ENCODE results near the gene DNAJC6. TPM values are rescaled to one million over a fixed set of nuclear protein-coding genes. Genes with fewer than 3 reads are reported as not detected.

DNAJC6 gene
- total and polyA plus RNA-seq, 2 experiments from 2014 or later = 6.0 to 11.2 TPM

GRCh38 chr1:65359888-65360287 lies 50.5 kb downstream of the DNAJC6 start:
- no peak overlapping the region for H3K27ac ChIP-seq
- no peak overlapping the region for H2AFZ ChIP-seq
- no peaks in the 10 kb centered on the region for H3K9me3 ChIP-seq (ENCODE audit: low read depth)
- no peaks in the 10 kb centered on the region for H3K4me1 ChIP-seq (ENCODE audit: insufficient read depth)
- 86% methylated on average over 3 of the region's 3 CpGs for WGBS (ENCODE audit: low lambda C conversion rate, missing lambda C conversion rate)
- H4K20me1 ChIP-seq (ENCODE audit: insufficient read depth, poor library complexity, severe bottlenecking) = no peaks in the 10 kb centered on the region
- H3K79me2 ChIP-seq = no peaks in the 10 kb centered on the region
- H3K36me3 ChIP-seq (replicated peaks; ENCODE audit: insufficient read depth, low read depth) = no peaks in the 10 kb centered on the region
- H3K4me3 ChIP-seq = no peak overlapping the region
- no peaks in the 10 kb centered on the region for H3K9me2 ChIP-seq (replicated peaks; ENCODE audit: insufficient read depth)
- TF ChIP-seq EZH2phosphoT487 (IDR thresholded peaks at IDR 0.05; ENCODE audit: low read depth, severe bottlenecking, unreplicated experiment) = no peak
- TF ChIP-seq EZH2 (IDR thresholded peaks at IDR 0.05; ENCODE audit: borderline replicate concordance) = no peak
- no peak for TF ChIP-seq CTCF (IDR thresholded peaks at IDR 0.05; ENCODE audit: poor library complexity)
- no peaks in the 10 kb centered on the region for H3K27me3 ChIP-seq
- no peak overlapping the region for H3K4me2 ChIP-seq
- no peak for DNase-seq (ENCODE audit: low spot score)

GRCh38 chr1:65360648-65361047 lies 51.3 kb downstream of the DNAJC6 start:
- no peak for TF ChIP-seq EZH2 (IDR thresholded peaks at IDR 0.05; ENCODE audit: borderline replicate concordance)
- TF ChIP-seq EZH2phosphoT487 (IDR thresholded peaks at IDR 0.05; ENCODE audit: low read depth, severe bottlenecking, unreplicated experiment) = no peak
- no peak for TF ChIP-seq CTCF (IDR thresholded peaks at IDR 0.05; ENCODE audit: poor library complexity)
- 65% methylated on average over 5 of the region's 5 CpGs for WGBS (ENCODE audit: low lambda C conversion rate, missing lambda C conversion rate)
- Histone ChIP-seq H3K36me3 (replicated peaks; ENCODE audit: insufficient read depth, low read depth) (no peaks in the 10 kb centered on the region), H3K9me3 (ENCODE audit: low read depth) (no peaks in the 10 kb centered on the region), H4K20me1 (ENCODE audit: insufficient read depth, poor library complexity, severe bottlenecking) (no peaks in the 10 kb centered on the region), H3K9me2 (replicated peaks; ENCODE audit: insufficient read depth) (no peaks in the 10 kb centered on the region), H3K79me2 (no peaks in the 10 kb centered on the region), H2AFZ (no peak overlapping the region), H3K27ac (no peak overlapping the region), H3K4me3 (no peak overlapping the region), H3K4me1 (ENCODE audit: insufficient read depth) (no peaks in the 10 kb centered on the region), H3K4me2 (no peak overlapping the region), H3K27me3 (no peaks in the 10 kb centered on the region)
- no peak for DNase-seq (ENCODE audit: low spot score)

GRCh38 chr1:65362545-65362944 lies 53.2 kb downstream of the DNAJC6 start:
- WGBS (ENCODE audit: low lambda C conversion rate, missing lambda C conversion rate) = 93% methylated on average over 3 of the region's 3 CpGs
- Histone ChIP-seq H3K79me2 (no peaks in the 10 kb centered on the region), H4K20me1 (ENCODE audit: insufficient read depth, poor library complexity, severe bottlenecking) (no peaks in the 10 kb centered on the region), H3K27me3 (no peaks in the 10 kb centered on the region), H3K4me3 (no peak overlapping the region), H2AFZ (no peak overlapping the region), H3K4me2 (no peak overlapping the region), H3K4me1 (ENCODE audit: insufficient read depth) (no peaks in the 10 kb centered on the region), H3K36me3 (replicated peaks; ENCODE audit: insufficient read depth, low read depth) (no peaks in the 10 kb centered on the region), H3K9me3 (ENCODE audit: low read depth) (no peaks in the 10 kb centered on the region), H3K9me2 (replicated peaks; ENCODE audit: insufficient read depth) (no peaks in the 10 kb centered on the region), H3K27ac (no peak overlapping the region)
- DNase-seq (ENCODE audit: low spot score) = no peak
- TF ChIP-seq EZH2phosphoT487 (IDR thresholded peaks at IDR 0.05; ENCODE audit: low read depth, severe bottlenecking, unreplicated experiment) (no peak), EZH2 (IDR thresholded peaks at IDR 0.05; ENCODE audit: borderline replicate concordance) (no peak), CTCF (IDR thresholded peaks at IDR 0.05; ENCODE audit: poor library complexity) (no peak)

- H3K79me2 ChIP-seq = no peaks in the 10 kb centered on the region
- no peak overlapping the region for H3K27ac ChIP-seq
- no peak overlapping the region for H3K4me2 ChIP-seq
- no peaks in the 10 kb centered on the region for H3K9me2 ChIP-seq (replicated peaks; ENCODE audit: insufficient read depth)
- no peak for DNase-seq (ENCODE audit: low spot score)
- H3K4me1 ChIP-seq (ENCODE audit: insufficient read depth) = no peaks in the 10 kb centered on the region
- 88% methylated on average over 2 of the region's 2 CpGs for WGBS (ENCODE audit: low lambda C conversion rate, missing lambda C conversion rate)
- no peak overlapping the region for H3K4me3 ChIP-seq
- TF ChIP-seq EZH2 (IDR thresholded peaks at IDR 0.05; ENCODE audit: borderline replicate concordance) (no peak), CTCF (IDR thresholded peaks at IDR 0.05; ENCODE audit: poor library complexity) (no peak), EZH2phosphoT487 (IDR thresholded peaks at IDR 0.05; ENCODE audit: low read depth, severe bottlenecking, unreplicated experiment) (no peak)
- no peak overlapping the region for H2AFZ ChIP-seq
- H3K27me3 ChIP-seq = no peaks in the 10 kb centered on the region
- H3K9me3 ChIP-seq (ENCODE audit: low read depth) = no peaks in the 10 kb centered on the region
- H3K36me3 ChIP-seq (replicated peaks; ENCODE audit: insufficient read depth, low read depth) = no peaks in the 10 kb centered on the region
- no peaks in the 10 kb centered on the region for H4K20me1 ChIP-seq (ENCODE audit: insufficient read depth, poor library complexity, severe bottlenecking)
These were observed 54.1 kb downstream of the DNAJC6 start for GRCh38 chr1:65363484-65363883.

All from hepatocyte (in vitro differentiated cells).